Activated T-cell treated with anti-CD3 and anti-CD28 coated beads for 4 hours (primary cell): ENCODE measurements around the gene MAP4.

ENCODE experiments used
- DNase-seq: peaks from one replicate; pipeline ENCODE4 v3.0.0-alpha.2; 2020

MAP4 gene

GRCh38 chr3:47956521-47956920 is 59.7 kb downstream of the MAP4 start:
- DNase-seq = no peak

DNA sequence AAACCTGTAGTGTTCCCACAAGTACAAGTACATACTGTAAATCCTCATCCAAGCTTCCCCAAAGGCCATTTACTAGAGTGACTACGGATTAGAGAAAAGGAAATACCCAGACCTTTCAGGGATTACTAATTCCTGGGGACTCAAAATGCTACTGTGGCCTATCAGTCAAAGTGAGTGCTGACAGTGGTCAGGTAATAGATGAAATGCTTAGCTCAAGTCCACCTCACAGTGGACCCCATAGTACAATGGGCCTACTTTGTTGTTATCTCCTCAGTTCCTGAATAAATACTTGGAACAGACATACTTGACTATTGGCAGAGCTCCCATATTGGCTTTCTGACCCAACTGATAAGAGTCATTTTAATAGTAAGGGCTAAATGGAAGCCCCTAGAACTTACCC is 61.6 kb downstream of the MAP4 start:
- DNase-seq = no peak

DNA sequence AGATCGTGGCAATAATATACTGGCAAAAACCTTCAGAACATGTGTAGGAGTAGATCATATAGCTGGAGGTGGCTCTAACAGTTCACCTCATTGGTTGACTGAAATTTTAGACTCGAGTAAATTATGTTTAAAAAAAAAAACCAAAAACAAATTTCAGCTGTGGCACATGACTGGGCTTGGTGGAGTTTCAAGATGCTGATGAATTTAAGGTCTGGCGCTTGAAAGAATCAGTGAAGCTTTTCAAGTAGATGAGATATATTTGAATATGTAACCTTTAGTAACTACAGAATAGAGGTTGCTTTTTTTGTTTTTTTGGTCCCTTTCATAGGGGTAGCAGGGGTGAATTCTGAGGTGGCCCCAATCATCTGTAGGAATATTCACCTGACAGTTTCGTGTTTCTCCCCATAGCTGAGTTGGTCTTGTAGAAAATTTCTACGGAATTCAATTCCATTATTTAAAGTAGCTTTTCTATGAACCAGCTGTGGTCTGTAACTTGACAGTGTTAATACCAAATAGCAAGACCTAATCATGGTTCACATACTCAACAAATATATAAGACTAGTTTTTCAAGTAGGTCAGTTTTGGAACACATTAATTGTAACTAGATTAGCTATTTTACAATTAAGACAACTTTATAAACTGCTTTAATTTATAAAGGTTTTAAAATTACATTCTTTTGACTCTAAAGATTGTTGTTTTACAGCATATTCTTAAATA is 65.6 kb downstream of the MAP4 start:
- DNase-seq = no peak

- DNase-seq = no peak
These were observed 66.2 kb downstream of the MAP4 start for GRCh38 chr3:47949979-47950378.

GRCh38 chr3:47940232-47940631 is 76.0 kb downstream of the MAP4 start:
- no peak for DNase-seq

- DNase-seq = no peak
These were observed 83.8 kb downstream of the MAP4 start for GRCh38 chr3:47932421-47932820.

DNA sequence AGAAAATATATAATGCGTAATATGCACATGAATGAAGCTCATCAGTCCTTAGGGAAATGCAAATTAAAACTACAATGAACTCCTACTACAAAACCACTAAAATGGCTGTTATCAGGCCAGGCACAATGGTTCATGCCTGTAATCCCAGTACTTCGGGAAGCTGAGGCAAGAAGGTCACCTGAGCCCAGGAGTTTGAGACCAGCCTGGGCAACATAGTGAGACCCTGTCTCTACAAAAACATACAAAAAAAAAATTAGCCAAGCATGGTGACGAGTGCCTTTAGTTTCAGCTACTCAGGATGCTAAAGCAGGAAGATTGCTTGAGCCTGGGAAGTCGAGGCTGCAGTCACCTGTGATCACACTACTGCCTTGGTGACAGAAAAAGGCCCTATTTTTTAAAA is 85.2 kb downstream of the MAP4 start:
- DNase-seq = no peak

- DNase-seq = no peak
These were observed 99.5 kb downstream of the MAP4 start for GRCh38 chr3:47916696-47917095.

GRCh38 chr3:47916201-47916600 is 100.0 kb downstream of the MAP4 start:
- no peak for DNase-seq

GRCh38 chr3:47912006-47912504 is 104.2 kb downstream of the MAP4 start:
- DNase-seq = no peak

- DNase-seq = no peak
These were observed 105.3 kb downstream of the MAP4 start for GRCh38 chr3:47910777-47911440.

DNA sequence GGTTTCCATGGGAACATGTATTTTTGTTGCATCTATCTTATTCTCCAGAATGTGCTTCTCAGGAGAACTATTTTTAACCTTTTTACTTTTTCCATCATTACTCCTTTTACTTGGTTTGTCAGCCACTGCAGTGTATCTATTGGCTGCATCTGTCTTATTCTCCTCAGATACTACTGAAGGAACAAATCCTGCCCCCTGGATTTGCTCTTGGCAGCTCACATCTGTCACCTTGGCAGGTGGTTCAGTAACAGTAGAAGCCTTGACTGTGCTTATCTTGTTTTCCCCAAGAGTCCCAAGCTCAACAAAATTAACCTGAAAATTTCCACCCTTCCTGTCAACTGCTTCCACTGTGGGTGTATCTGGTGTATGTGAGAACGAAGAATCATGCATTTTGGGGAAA is 106.0 kb downstream of the MAP4 start:
- DNase-seq = no peak

GRCh38 chr3:47909607-47910006 is 106.6 kb downstream of the MAP4 start:
- DNase-seq = no peak

GRCh38 chr3:47908744-47909143 is 107.5 kb downstream of the MAP4 start:
- DNase-seq = no peak

DNA sequence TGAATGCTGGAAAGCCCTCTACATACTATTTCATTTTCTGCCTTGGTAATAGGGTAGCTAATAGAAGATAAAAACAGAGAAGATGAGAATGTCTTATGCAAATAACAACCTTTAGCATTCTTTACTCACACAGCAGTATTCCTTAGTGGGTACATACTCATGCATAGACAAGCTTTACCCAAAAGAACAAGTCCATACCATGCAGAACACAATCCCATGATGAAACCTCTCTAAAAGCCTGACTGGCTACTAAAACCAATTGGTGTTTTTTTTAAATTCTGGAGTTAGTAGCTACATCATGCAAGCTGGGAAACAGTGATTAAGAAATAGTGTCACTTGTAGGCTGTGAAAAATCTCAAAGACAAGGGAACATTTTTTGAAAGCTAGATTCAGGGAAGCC is 108.4 kb downstream of the MAP4 start:
- no peak for DNase-seq

- no peak for DNase-seq
These were observed 113.5 kb downstream of the MAP4 start for GRCh38 chr3:47902746-47903145.

- no peak for DNase-seq
These were observed 114.9 kb downstream of the MAP4 start for GRCh38 chr3:47901280-47901833.

- DNase-seq = no peak
These were observed 116.6 kb downstream of the MAP4 start for GRCh38 chr3:47899495-47900108.

- DNase-seq = no peak
These were observed 118.3 kb downstream of the MAP4 start for GRCh38 chr3:47897954-47898353.

DNA sequence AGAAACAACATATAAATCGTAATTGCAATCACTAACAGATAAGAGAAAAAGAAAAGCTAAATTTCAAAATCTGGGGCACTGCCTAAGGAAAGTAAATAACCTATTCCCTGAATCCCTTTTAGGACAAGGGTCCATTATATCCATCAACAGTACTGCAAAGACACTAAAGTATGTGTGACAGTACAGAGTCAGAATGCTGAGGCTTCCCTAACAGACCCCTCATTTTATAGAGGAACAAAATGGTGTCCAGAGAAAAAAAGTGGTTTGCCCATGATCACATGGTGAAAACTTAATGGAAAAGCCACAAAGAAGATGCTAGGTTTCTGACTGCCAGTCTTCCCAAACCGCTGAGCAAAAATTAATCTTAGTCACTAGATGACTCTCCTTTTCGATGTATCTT is 119.5 kb downstream of the MAP4 start:
- no peak for DNase-seq

DNA sequence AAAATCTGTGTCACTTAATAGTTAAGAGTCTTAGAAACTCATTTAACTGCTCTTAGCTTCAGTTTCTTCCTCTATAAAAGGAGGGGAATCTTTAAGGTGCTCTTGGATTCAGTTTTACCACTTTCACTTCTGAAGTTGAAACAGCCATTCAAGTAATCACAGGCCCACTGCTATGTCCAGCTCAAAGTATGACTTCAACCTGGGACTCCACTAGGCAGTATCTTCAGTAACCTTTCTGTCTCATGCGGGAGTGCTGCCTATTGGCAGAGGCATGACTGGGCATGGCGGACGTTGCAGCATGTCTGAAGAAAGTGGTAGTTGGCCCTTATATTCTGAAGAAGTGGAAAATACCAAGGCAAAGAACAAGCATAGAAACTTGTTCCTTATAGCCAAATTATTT is 121.0 kb downstream of the MAP4 start:
- no peak for DNase-seq

GRCh38 chr3:47892286-47893040 is 123.8 kb downstream of the MAP4 start:
- no peak for DNase-seq

GRCh38 chr3:47891613-47892005 is 124.6 kb downstream of the MAP4 start:
- no peak for DNase-seq
